ENCODE data around the gene SLCO3A1.

The SLCO3A1 gene

DNA sequence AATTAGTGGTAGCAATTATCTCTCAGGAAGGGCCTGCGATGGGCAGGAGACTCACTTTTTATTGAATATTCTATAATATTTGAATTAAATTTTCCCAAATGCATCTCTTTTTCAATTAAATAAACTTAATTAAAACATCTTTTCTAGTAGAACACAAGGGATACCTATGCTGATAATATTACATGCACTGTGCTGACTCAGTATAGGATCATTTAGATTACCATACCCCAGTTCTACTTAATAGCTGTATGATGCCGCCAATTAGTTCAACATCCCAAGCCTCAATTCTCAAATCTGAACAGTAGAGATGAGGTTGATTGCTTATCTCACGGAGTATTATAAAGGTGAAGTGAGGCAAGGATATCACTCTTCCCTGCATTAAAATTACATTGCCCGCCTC, 149.2 kb downstream of the SLCO3A1 start:
- no peak for DNase-seq (ENCODE audit: low read depth in 2 of 2)

DNA sequence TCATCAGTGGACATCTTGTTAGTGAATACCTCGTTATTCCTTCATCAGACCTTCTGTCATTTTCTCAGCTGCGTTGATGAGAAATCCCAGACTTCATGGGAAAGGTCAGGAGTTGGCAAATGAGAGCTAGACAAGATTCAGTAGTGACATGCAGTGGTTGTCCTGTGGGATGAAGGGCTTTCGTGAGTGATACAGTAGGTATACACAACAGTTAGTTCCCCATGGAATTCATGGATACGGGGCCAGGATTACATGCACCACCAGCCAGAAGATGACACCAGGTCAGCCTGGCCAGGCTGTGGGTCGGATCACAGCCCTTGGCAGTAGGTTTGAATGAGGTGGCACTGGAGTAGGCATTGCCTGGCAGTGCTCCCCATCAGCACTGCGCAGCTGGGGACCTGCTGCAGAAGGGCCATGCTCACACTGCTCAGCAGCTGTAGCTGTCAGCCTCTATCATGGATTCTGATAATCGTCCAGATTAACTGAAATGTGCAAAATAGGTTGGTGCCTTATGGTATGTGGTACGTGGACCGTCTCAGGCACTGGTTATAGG, 150.1 kb downstream of the SLCO3A1 start:
- DNase-seq (ENCODE audit: low read depth in 2 of 2), result no peak

DNA sequence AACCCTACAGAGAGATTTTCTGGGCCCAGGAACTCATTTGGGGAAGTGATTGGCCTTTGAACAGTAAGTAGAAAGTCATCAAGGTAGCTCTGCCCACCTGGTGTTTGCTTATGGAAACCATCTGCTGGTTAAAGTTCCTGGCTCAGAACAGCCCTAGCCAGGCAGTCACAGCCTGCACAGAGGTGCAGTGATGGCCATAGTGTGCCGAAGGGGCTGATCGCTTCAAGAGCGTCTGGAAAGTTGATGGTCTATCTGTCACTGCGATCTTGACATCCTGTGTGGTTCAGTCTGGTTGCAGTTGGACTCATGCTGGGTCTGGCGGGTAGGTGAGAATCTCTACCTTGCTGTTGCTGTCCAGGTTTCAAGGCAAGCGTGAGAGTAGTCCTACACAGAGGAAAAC, 151.6 kb downstream of the SLCO3A1 start:
- no peak for DNase-seq (ENCODE audit: low read depth in 2 of 2)

DNA sequence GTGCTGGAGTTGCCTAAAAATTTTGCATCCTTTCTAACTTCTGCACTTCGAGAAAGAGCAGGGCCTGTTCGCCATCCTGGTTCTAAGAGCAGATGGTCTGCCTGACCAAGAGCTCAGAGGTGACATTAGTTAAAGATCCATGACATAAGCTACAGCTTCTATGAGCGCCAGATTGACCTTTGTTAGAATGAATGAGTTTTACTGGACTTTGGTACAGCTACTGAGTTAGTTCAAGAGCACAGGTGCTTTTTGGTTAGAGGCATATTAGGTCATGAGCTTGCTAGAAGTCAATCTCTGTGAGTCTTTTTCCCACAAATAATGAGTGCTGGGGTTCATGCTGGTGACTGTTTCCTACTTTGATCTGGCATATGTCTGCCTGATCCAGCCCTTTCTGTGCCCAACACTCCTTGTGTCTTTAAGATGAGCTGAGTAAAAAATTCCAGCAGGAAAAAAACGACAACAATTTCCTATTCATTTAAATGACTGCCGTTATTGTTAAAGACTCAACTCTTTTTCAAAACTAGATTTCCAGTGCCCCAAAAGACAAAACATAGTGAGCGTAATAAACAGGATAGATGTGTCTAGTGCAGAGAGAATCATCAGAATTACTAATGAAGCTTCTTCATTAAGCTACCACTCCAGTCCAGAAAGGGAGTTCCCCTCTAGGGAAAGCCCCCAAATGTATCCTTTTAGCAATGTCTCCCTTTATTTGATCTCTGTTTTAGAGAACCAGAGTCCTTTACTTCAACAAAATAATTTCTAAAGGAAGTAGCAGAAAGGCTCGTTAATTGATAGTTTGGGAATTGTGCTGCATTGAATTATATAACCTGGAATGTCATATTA, 152.9 kb downstream of the SLCO3A1 start:
- no peak for DNase-seq (ENCODE audit: low read depth in 2 of 2)

DNA sequence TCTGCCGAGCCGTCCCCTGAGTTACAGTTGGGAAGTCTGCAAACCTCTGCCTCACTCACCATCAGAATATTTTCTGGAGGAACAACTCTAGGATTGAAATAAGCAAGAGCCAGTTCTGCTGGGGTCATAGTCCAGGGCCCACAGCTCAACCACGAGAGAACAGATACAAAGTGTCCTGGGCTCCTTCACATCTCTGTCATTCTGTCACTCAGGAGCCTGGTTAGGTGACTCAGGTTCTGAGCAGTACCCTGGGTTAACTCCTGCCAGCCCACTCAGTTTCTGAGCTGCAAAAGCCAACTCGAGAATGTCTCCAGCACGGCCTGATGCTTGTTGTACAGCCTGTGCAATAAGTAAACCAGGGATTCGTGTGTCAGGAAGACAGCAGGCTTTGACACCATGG, 155.7 kb downstream of the SLCO3A1 start:
- DNase-seq (ENCODE audit: low read depth in 2 of 2), result no peak

DNA sequence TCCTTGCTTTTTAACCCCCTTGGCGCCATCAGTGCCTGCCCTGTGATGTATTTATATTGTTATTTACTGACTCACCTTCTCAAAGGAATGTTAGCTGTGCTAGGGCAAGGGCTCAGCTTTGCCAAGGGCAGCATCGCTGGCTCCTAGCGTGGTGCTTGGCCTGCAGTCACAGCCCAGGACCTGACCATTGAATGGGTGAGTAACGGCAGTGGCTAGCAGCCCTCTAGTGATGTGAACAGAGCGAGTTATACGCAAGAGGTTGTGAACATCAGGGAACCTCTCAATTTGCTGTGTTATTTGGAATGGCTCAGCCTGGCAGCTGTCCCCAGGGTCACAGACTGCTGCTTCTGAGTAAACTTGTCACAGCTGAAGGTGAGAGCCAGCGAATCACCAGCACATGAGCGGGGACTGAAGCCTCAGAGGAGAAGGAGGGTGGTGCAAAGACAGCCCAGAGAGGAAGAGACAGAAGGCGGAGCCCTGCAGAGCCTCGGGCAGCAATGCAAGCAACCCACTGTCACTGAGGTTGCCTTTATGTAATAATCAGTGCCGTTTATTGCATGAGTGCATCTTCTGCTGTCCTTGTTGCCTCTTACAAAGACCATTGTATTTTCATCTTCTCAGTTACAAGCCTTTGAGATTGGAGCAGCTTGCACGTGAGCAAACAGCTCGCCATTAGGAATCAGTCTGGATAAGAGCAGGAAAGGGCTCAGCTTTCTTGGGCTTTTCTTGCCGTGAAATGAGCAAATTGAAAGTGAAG, 158.3 kb downstream of the SLCO3A1 start:
- DNase-seq (ENCODE audit: low read depth in 2 of 2), result peak in 1 of 2 donors; percentile 32

DNA sequence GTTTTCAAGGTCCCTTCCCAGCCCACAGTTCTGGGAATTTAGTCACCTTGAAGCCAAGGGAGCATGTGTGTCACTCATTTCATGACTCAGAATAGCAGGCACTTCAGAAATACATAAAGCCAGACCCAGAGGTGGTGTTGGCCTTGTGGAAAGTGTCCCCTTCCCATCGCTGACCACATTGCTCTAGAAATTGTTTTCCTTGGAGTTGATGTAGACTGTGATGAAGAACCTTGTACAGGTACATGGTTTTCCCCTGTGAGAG, 158.8 kb downstream of the SLCO3A1 start:
- DNase-seq (ENCODE audit: low read depth in 2 of 2), result no peak

DNA sequence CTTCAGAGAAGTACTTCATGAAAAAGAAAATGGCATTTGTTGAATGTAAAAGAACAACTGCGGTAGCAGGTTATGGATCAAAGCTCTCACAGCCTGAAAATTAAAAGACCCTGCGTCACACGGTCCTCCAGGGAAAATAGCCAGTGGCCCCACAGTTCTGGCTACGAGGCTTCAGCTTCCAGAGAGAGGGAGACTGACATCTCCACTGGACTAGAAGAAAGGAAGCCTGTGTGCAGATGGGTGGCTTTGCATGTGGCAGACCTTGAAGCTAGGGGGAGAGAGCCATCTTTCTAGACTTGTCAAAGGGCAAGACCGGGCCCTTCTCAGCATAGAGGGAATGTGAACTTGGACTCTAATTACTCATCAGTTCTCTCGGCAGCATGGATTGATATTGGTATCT, 159.4 kb downstream of the SLCO3A1 start:
- no peak for DNase-seq (ENCODE audit: low read depth in 2 of 2)

DNA sequence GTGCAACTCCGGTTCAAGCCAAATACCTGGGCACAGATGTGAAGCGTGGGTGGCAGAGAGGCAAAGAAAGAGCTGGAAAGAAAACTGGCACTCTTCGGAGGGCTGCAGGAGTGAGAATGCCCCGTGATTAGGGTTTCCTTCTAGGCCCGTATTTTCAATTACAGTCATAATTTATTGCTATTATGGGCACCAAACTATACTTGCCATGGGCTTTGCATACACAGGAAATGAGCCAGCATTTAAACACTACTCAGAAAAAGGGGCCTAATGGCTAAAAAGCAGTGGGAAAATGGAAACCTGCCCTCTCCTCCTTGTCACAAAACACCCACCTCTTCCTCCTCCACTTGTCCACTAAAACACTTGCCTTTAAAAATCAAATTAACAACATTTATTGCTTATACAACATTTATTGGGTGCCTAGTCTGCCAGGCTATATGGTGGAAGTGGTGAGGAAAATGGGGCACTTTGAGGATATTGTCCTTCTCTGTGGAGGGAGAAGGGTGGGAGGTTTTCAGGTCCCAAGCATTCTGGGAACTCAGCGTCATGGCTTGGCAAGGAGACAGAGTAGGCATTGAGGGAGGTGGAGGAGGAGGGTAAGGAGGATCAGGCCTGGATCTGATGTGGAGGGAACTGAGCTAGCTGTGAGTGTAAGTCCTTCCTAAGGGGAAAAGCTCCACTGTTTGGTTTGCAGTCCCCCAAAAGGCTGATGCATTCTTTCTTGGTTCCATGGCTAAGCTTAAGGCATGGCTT, 160.9 kb downstream of the SLCO3A1 start:
- DNase-seq (ENCODE audit: low read depth in 2 of 2), result no peak

DNA sequence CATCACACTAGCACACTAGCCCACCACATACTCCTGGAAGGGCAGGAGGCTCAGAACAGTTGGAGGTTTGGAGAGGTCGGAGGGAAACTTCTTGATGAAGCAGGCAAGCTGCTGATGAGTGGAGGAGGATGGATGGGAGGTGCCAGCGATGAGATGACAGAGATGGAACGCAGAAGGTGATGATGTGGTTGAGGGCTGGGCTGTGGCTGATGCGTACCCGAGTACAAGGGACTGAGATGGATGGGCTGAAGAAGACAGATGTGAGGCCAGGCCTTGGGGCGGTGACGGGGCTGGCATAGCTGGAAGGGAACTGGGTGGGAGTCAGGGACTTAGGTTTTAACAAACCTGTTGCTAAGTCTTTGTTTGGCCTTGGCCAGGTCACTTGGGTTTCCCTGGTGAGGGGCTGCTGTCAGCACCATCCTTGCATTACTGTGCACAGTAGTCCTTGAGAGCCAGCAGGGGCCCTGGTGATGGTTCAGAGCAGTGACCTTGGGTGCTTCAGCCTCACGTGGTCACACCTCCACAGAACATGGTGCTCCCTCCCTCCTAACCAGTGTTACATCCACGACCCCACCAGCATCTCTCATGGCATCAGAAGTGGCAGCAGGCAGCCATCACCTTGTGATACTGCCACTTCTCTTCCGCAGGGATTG, 164.5 kb downstream of the SLCO3A1 start:
- DNase-seq (ENCODE audit: low read depth in 2 of 2), result no peak

DNA sequence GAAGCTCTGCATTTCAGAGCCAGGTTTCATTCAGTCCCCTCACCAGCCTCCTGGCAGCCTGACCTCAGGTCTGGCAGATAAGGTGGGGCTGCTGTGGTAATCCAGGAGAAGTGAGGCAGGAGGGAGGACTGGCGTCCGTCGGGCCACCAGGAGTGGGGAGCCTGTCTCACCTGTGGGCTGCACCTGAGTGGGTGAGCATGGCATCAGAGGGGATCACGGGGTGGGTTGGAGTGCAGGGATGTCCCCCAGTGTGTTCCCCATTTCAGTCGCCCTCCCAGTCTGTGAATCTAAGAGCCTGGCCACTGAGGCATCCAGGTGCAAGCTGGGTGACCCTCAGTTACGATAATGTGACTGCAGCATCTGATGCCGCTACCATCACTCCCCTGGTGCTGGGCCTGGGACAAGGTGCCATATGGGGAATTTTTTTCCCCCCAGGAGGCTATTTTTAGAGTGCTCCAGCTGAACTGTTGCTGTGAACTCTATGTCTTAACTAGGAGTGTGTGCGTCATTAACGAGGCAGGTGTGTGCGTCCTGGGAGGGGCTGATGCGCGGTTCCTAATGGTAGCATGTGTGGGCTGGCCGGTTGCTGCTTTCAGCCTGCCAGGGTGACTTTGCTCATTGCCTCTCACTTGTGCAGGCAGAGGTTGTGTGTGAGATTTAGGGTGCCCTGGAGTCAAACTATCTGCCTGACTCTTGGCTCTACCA, 165.2 kb downstream of the SLCO3A1 start:
- DNase-seq (ENCODE audit: low read depth in 2 of 2), result no peak

DNA sequence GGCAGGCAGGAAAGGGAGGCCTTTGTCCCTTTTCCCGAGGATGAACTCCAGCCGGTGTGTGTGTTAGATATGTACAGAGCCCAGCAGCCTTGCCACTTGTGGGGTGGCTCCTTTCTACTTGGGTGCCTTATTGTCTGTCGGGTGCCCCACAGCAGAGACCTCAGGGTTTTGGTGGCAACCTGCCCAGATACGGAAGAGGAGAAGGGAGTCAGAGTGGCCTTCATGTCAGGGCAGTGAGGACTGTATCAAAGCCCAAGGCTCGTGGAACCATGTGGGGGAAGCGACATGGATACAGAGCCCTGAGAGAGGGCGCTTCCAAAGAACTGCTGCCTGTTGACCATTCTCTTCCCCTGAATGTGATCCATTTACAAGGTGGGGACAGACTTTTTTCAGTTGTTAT, 166.2 kb downstream of the SLCO3A1 start:
- DNase-seq (ENCODE audit: low read depth in 2 of 2), result no peak

DNA sequence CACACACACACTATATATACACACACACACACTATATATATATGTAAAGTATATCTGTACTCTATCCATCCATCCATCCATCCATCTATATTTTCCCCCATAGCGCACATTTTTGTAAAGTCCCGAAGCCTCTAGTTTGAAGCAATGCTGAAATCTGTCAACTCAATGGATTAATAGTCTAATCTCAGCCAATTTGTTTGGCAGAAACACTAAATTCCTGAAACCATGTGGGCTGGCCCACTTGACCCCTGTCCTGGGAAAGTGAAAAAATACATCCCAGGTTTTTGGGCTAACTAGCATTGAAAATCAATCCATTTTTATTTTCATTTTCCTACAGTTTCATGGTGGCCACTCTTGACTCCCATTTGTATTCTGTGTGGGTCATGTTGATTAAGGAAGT, 166.7 kb downstream of the SLCO3A1 start:
- no peak for DNase-seq (ENCODE audit: low read depth in 2 of 2)

DNA sequence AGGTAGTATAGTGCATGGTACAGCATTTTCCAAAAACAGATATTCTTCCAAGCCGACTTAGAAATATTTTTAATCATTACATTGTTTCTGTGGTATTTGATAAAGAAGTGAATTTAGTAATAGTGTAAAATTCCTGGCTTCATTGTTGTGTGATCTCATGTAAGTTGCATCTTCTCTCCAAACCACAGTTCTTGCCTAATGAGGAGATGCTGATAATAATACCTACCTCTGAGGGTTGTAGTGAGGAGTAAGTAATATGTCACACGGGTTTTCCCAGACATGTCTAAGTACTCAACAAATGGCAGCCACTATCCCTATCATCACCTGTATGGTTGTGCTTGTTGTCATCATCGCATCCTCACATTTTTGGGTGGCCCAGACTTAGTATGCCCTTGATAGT, 167.3 kb downstream of the SLCO3A1 start:
- no peak for DNase-seq (ENCODE audit: low read depth in 2 of 2)

DNA sequence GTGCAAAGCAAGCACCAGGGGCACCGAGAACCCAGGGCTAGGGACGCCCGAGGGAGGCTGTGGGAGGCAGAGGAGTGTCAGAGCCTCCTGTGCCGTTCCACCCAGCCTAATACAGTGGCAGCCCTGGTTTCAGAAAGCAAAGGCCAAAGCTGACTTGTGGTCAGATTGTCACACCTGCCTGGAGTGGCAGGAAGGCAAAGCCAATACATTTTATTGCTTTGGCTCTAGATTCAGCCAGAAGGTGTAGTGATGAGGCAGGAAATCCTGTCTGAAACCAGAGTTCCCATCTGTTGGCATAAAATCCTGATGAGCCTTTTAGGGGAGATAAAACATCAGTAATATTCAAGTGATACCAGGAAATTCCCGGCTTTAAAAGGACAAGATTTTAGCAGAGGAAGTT, 168.3 kb downstream of the SLCO3A1 start:
- DNase-seq (ENCODE audit: low read depth in 2 of 2), result no peak

DNA sequence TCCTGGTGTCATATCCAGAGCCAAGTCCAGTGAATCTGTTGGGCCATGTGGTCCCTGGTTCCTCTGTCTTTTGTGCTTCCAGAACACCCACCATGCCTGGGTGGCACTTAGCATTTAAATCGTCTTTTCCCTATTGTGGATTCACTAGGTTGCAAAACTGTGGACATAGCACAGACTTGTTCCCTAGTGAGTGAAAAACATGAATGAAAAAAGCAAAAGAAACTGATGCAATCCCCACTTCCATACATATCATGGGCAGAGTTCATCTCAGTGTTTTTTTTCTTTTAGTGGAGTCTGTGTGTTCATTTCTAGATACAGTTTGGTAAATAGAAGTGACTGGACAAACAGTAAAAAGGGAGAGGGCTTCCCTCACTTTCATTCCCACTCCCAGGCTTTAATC, 170.5 kb downstream of the SLCO3A1 start:
- no peak for DNase-seq (ENCODE audit: low read depth in 2 of 2)

DNA sequence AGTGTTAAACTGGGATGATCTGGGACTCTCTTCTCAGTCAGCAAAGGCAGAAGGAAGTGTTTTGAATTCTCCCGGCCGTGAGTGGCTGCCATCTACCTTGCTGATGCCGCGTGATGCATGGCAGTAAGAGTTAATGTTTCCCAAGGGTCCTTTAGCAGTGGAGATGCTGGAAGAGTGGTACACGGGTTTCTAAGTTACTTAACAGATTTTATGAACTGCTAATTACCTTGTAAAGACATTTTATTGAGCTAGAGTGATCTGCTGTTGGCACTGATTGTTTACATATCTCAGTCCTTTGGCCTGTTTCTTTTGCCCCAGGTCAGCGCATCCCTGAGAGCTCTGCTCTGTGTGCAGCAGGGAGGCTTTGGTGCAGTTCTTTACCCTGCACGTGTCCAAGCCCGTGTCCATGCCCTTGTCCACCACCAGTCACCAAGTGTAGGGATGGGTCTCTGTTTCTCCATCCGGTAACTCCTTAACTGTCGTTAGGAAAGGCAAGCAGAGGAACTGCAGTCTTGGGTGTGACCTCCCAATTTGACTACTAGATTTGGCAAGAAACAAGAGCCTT, 172.3 kb downstream of the SLCO3A1 start:
- no peak for DNase-seq (ENCODE audit: low read depth in 2 of 2)

DNA sequence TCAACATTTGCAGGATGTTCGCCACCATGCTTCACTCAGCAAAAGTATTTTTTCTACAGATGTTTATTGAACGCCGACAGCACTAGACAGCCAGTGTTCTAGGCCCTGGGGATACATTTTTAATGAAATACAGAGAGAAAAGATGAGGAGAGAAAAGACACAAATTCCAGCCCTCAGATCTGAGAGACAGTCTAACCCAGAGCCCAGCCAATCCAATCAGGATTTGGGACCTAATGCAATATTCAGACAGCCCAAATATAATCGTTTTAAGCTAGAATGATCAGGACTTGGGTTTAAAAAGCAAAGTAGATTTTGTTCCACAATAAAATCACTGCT, 174.8 kb downstream of the SLCO3A1 start:
- DNase-seq (ENCODE audit: low read depth in 2 of 2), result no peak

DNA sequence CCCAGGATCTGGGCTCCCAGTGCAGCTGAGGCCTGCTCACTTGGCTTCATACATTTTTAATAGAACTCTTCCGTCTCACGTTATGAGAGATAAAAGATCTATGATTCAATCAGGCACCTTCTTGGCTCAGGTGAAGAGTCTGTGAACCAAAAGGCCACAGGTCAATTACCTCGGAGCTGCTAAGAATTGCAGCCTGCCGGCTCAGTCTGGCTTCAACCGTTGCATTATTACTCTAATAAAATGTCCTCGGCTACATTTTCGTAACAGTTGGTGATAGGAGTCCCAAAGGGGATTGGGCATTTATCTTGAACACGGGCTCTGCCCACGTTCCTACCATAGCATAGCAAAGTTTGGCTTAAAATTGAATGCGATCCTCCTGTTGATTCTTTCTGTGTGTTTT, 176.3 kb downstream of the SLCO3A1 start:
- no peak for DNase-seq (ENCODE audit: low read depth in 2 of 2)

DNA sequence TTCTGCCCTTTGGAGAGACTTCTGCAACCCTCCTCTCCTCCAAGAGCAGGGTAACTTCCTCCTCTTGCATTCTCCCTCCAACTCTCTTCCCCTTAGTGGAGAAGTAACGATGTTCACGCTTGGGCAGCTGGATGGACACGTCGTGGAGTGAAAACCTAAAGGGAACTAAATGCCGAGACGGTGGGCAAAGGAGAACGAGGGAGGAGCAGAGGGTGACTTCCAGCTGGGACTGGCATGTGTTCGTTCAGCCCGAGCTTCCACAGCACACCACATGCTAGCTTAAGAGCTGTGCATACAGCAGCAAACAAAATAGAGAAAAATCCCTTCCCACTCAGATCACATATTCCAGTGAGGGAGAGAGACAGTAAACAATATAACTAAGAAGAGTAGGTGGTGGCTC, 179.8 kb downstream of the SLCO3A1 start:
- DNase-seq (ENCODE audit: low read depth in 2 of 2), result no peak

DNA sequence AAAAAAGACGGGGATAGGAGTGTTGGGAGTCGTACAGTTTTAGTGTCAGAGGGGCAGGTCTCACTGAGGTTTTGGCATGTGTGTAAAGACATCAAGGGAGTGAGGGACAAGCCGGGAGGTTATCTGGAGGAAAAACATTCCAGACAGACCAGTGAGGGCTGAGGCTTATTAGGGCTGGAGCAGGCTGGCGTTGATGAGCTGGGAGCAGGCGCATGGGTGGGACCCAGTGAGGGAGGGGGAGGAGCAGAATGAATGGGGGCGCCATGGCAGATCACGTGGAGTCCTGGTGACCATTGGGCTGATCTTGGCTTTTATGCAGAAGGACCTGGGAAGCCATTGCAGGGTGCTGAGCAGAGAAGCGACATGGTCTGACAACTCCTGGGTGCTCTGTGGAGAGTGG, 180.2 kb downstream of the SLCO3A1 start:
- DNase-seq (ENCODE audit: low read depth in 2 of 2), result no peak
